Psoas muscle (tissue), 8 donors: ENCODE results near the gene FAM222A. TPM values are rescaled to one million over a fixed set of nuclear protein-coding genes. Genes with fewer than 3 reads are reported as not detected.

Experiments used
- ATAC-seq, 4 donors: fragments of 200-7000 bp; cut with Tn5 transposase; one replicate each; pipeline ENCODE4 v1.9.1; 2020; ENCODE audit warnings: moderate library complexity in 3 of 4, mild to moderate bottlenecking in 2 of 4
- DNase-seq, 2 donors: peaks; one replicate each; pipeline ENCODE4 v3.0.0-alpha.2; 2020
- H3K27ac ChIP-seq: fragments of 200-600 bp; one replicate; pipeline ENCODE4 v1.8.0; 2022
- H3K27me3 ChIP-seq, 3 donors: fragments of 200-600 bp in 1 of 3; one replicate each; pipeline versions ENCODE4 v1.6.1 to v1.8.0; 2013 to 2022; ENCODE audit warnings: low read length in 2 of 3, mild to moderate bottlenecking in 2 of 3, moderate library complexity in 1 of 3; ENCODE audit not compliant: insufficient read depth in 3 of 3
- H3K36me3 ChIP-seq, 2 donors: fragments of 200-600 bp in 1 of 2; one replicate each; pipeline versions ENCODE4 v1.6.1 to v1.8.0; 2013 to 2022; ENCODE audit warnings: low read depth in 1 of 2, mild to moderate bottlenecking in 1 of 2, moderate library complexity in 1 of 2; ENCODE audit not compliant: insufficient read depth in 1 of 2
- H3K4me1 ChIP-seq: fragments of 200-600 bp; one replicate; pipeline ENCODE4 v1.8.0; 2022
- H3K4me3 ChIP-seq: fragments of 200-600 bp; one replicate; pipeline ENCODE4 v1.8.0; 2022; ENCODE audit warnings: mild to moderate bottlenecking
- H3K9me3 ChIP-seq: fragments of 200-600 bp; one replicate; pipeline ENCODE4 v1.8.0; 2022
- WGBS, 3 donors: extraction: QIAGEN DNeasy Blood & Tissue Kit; methylation state at CpG; one replicate each; pipeline versions ENCODE4 v1.1.6 to v1.1.7; 2013; 5-methylcytosine and 5-hydroxymethylcytosine counted together
- intact Hi-C, 2 donors: fragments of 100-400 bp; cut with DNase I; formaldehyde crosslinking; loops; one replicate each; pipeline versions ENCODE4 v1.11.0 to v1.14.2; 2022
- polyA plus RNA-seq, 3 donors: library from polyadenylated mRNA; stranded (reverse); fragments of 200-250 nt; gene quantifications; one replicate each; pipeline ENCODE4 v1.2.3, GENCODE V29; 2013
- total RNA-seq, 4 donors: library from RNA; stranded (reverse); fragmentation: NEBNext Ultra II Directional in 2 of 4; extraction: Animal tissue kit (Norgen Biotek cat#: 25700) in 2 of 4; gene quantifications; one replicate each; pipeline versions ENCODE4 v1.2.1 to v1.2.4, GENCODE V29; 2021 to 2023
- TF ChIP-seq, protein P1 (sequence below): fragments of 200-600 bp; IDR thresholded peaks from one replicate; pipeline ENCODE4 v1.8.0; 2022; ENCODE audit warnings: antibody characterized with exemption
- donor health status: healthy with polysubstance abuse.
- donor health status: DM: no; HTN: no; CAD: no; lungs with moderate emphysema.
- donor health status: Bipolar disorder and iron deficiency.
- donor health status: healthy.
- donor health status: DM: yes; HTN: yes; CAD: no.
- donor health status: DM: no; HTN: no; CAD: no.
- donor health status: DM: no; HTN: no; CAD: no.
- donor health status: DM: yes; HTN: yes; CAD: no.

FAM222A gene
- total and polyA plus RNA-seq, 7 donors = 0.59 to 15.8 (median 5.1) TPM

DNA sequence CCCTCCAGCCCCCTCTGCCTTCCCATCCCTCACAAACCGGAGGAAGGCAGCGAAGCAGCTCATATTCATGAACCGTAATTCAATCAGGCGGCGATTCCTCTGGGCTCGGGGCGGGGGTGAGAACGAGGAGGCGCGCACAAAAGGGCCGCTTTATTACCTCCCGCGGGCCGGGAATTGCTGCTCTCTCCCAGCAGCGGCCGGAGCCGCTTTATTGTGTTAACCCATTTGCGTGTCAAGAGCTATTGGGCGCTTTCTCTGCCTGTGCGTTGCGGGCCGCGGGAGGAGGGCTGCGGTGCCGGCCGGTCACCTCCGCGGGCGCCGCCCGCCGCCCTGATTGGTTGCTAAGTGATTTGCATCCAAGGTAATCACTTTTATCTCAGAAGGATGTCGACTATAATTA lies 4.8 kb downstream of the FAM222A start:
- Histone ChIP-seq H3K4me3 (no peak overlapping the region), H3K27ac (no peak overlapping the region), H3K9me3 (no peaks in the 10 kb centered on the region), H3K4me1 (peaks cover 70% of the 10 kb centered on the region), H3K27me3 (no peaks in the 10 kb centered on the region), H3K36me3 (no peaks in the 10 kb centered on the region)
- no peak for DNase-seq
- no peak for ATAC-seq
- TF ChIP-seq, protein P1, sequence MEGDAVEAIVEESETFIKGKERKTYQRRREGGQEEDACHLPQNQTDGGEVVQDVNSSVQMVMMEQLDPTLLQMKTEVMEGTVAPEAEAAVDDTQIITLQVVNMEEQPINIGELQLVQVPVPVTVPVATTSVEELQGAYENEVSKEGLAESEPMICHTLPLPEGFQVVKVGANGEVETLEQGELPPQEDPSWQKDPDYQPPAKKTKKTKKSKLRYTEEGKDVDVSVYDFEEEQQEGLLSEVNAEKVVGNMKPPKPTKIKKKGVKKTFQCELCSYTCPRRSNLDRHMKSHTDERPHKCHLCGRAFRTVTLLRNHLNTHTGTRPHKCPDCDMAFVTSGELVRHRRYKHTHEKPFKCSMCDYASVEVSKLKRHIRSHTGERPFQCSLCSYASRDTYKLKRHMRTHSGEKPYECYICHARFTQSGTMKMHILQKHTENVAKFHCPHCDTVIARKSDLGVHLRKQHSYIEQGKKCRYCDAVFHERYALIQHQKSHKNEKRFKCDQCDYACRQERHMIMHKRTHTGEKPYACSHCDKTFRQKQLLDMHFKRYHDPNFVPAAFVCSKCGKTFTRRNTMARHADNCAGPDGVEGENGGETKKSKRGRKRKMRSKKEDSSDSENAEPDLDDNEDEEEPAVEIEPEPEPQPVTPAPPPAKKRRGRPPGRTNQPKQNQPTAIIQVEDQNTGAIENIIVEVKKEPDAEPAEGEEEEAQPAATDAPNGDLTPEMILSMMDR = no peak
- 51 to 68% (median 67%) methylated on average over 33 of the region's 33 CpGs for WGBS, 3 donors
- intact Hi-C loops = loop anchor here in 1 of 2 donors (5.0 kb wide), 2 partner anchors 54 to 121 kb away; no protein-coding TSS in a partner anchor

DNA sequence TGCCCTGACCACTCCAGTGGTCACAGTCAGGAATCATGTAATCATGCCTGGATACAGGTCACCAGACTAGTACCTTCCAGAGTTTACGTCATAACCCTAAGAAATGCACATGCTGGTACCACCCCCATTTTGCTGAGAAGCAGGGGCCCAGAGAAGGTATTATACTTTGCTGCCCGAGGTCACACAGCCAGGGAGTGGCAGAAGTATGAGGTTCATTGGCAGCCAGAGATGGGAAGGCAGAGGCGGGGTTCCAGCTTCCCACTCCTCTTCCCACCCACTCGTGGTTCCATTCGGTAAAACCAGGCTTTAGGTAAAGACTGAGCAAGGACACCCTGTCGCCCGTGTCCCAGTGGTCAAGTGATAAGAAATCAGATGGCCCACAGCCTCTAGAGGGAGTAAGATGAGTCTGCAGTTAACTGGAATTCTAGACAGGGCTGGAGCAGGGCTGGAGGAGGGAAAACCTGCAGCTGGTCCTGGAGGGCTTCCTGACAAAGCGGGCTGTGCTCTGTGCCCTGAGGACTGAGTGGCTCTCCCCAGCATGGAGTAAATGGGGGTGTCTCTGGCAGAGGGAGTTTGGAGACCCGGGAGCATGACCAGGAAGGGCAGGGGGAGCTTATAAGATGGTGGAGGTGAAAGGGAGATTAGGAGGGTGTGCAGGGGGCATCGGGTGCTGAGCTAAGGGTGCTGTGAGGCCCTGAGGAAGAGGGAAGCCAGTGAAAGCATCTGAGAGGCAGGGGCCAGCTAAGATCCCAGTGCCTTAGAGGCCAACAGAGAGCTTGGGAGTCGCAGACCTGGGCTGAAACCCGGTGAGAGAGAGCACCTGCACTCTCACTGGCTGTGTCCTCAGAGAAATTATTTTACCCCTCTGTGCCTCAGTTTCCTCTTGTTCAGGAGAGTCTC lies 5.7 kb downstream of the FAM222A start:
- DNase-seq (no peak), ATAC-seq (no peak)
- H3K36me3 ChIP-seq = no peaks in the 10 kb centered on the region
- H3K27me3 ChIP-seq = no peaks in the 10 kb centered on the region
- 47 to 57% (median 51%) methylated on average over 12 of the region's 12 CpGs for WGBS, 3 donors
- H3K27ac ChIP-seq = peak overlapping the region; percentile 82
- TF ChIP-seq, protein P1 = peak; percentile 26
- H3K4me3 ChIP-seq = no peak overlapping the region
- H3K4me1 ChIP-seq = peaks cover 77% of the 10 kb centered on the region
- no peaks in the 10 kb centered on the region for H3K9me3 ChIP-seq
- intact Hi-C loops = loop anchor here (5.0 kb wide), 3 partner anchors 53 to 122 kb away; no protein-coding TSS in a partner anchor

DNA sequence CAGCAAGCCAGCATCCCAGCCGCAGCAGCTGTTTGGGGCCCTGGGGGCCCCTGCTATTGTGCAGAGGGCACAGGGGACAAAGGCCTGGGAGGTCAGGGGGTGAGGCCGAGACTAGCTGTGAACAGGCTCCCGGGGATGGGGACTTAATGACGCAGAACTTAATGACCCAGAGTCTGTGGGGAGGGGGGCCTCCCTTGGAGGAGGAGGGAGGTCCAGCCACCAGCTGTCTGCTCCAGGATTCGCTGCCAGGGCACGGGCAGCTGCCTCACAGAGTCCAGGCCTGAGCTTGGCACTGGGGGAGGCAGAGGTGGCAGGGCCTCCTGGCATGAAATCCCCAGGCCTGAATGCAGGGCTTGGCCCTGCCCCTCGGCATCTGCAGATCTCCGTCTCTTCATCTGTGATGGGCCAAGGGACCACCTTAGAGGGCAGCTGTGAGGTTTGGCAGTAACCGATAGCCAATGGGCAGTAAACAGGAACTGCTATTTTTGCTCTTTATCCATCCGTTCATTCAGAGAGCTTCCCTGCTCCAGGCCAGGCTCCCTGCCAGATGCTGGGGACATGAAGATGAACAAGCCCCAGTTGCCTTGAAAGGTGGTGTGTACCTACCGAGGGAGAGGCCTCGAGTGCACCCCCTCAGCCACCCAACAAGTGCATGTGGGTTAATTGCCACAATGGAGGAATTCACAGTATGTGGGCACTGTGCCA lies 6.7 kb downstream of the FAM222A start:
- intact Hi-C loops = loop anchor here in 1 of 2 donors (5.0 kb wide), 2 partner anchors 52 to 118 kb away; no protein-coding TSS in a partner anchor
- WGBS, 3 donors = 9 to 20% (median 12%) methylated on average over 12 of the region's 12 CpGs

DNA sequence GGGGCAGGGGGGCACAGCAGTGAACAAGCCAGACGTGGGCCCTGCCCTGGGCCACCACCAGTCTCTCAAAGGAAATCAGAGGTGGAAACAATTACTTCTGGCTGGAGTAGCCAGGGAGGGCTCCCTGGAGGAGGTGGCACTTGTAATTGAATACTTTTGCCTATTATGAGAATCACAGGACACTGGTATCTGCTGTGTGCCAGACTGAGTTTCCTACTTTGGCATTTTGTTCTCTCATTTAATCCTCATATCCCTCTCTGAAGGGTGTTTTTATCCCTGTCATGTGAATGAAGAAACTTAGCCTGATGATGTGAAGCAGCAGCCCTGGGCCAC lies 7.2 kb downstream of the FAM222A start:
- WGBS, 3 donors = 5 to 25% (median 16%) methylated on average over 1 of the region's 1 CpG
- TF ChIP-seq, protein P1 = no peak
- DNase-seq (no peak), ATAC-seq (no peak)
- H3K9me3 ChIP-seq = no peaks in the 10 kb centered on the region
- H3K36me3 ChIP-seq = no peaks in the 10 kb centered on the region
- intact Hi-C loops = loop anchor here in 1 of 2 donors (5.0 kb wide), 2 partner anchors 51 to 119 kb away; no protein-coding TSS in a partner anchor
- peak overlapping the region; percentile 82 for H3K27ac ChIP-seq
- H3K27me3 ChIP-seq = no peaks in the 10 kb centered on the region
- no peak overlapping the region for H3K4me3 ChIP-seq
- H3K4me1 ChIP-seq = peaks cover 66% of the 10 kb centered on the region

More for the DNA sequence above, 6.7 kb downstream of the FAM222A start:
- ATAC-seq (peak; percentile 6 to 58 (median 42)), DNase-seq (peak; percentile 45 to 77)
- H3K27ac ChIP-seq = peak overlapping the region; percentile 82
- no peak overlapping the region for H3K4me3 ChIP-seq
- H3K9me3 ChIP-seq = no peaks in the 10 kb centered on the region
- TF ChIP-seq, protein P1 = no peak
- peaks cover 70% of the 10 kb centered on the region for H3K4me1 ChIP-seq
- no peaks in the 10 kb centered on the region for H3K36me3 ChIP-seq
- no peaks in the 10 kb centered on the region for H3K27me3 ChIP-seq
